AG04450 (cell line): Measurements from ENCODE around the gene PRG3. TPM values are rescaled to one million over a fixed set of nuclear protein-coding genes. Genes with fewer than 3 reads are reported as not detected.

Experiments
- CTCF ChIA-PET: fragments of 300-600, 350-600 bp; formaldehyde crosslinking; extraction: SDS; loops from one replicate; lab custom pipeline; 2022; ENCODE audit warnings: antibody characterized with exemption, inconsistent platforms; lab: Charles Lee
- POLR2A ChIA-PET: fragments of 350-600 bp; formaldehyde crosslinking; extraction: SDS; loops from one replicate; lab custom pipeline; 2021; ENCODE audit warnings: antibody characterized with exemption, inconsistent platforms; lab: Yijun Ruan, JAX
- DNase-seq: peaks from one replicate; pipeline ENCODE4 v3.0.0-alpha.2; 2011; ENCODE audit warnings: low read depth, low spot score
- H3K27ac ChIP-seq: one replicate; pipeline ENCODE4 v1.5.1; 2012; ENCODE audit warnings: low read depth, low read length, control low read depth
- H3K27me3 ChIP-seq: one replicate; pipeline ENCODE4 v1.6.0; 2012; ENCODE audit warnings: low read length; ENCODE audit not compliant: control insufficient read depth, insufficient read depth
- H3K4me3 ChIP-seq: 2 replicates; pipeline ENCODE4 v1.5.1; 2011; ENCODE audit warnings: mild to moderate bottlenecking, low read depth, low read length, control low read depth
- H3K9me3 ChIP-seq: 2 replicates; pipeline ENCODE4 v1.5.1; 2012; ENCODE audit warnings: low read length; ENCODE audit not compliant: control insufficient read depth, insufficient read depth
- CTCF ChIP-seq: IDR thresholded peaks from 2 replicates; pipeline ENCODE4 v1.5.1; 2011; ENCODE audit warnings: low read depth, low read length, control low read depth, inconsistent platforms
- polyA minus RNA-seq: library from RNA; depleted of rRNA, polyadenylated mRNA; stranded (reverse); fragments of >200 nt; gene quantifications from 2 replicates; pipeline ENCODE4 v1.2.3, GENCODE V29; 2011; rRNA and poly(A)+ RNA removed
- polyA plus RNA-seq: library from polyadenylated mRNA; depleted of rRNA; stranded (reverse); fragments of >200 nt; gene quantifications from 2 replicates; pipeline ENCODE4 v1.2.3, GENCODE V29; 2011; rRNA removed

The PRG3 gene
- polyA plus RNA-seq = not detected in 2 replicates
- polyA minus RNA-seq = not detected in 2 replicates

- POLR2A ChIA-PET = no interaction called here
- H3K9me3 ChIP-seq = no peaks in the 10 kb centered on the region
- no peak within 1 kb of the TSS for H3K27ac ChIP-seq
- no peak within 1 kb of the TSS for H3K4me3 ChIP-seq
- no peak for TF ChIP-seq CTCF
- DNase-seq = no peak
- CTCF ChIA-PET = no interaction called here
- H3K27me3 ChIP-seq = peaks cover 2% of the 10 kb centered on the region
These were observed at the start of gene PRG3 for GRCh38 chr11:57380975-57381374. TSS of gene PRG3 (minus strand) at chr11:57381150. CDS start at chr11:57380708, 442 bp downstream.

GRCh38 chr11:57429946-57430345 is 49.0 kb upstream of the PRG3 start:
- Histone ChIP-seq H3K27me3 (no peaks in the 10 kb centered on the region), H3K4me3 (no peak overlapping the region), H3K27ac (no peak overlapping the region), H3K9me3 (no peaks in the 10 kb centered on the region)
- POLR2A ChIA-PET = no interaction called here
- DNase-seq = no peak
- CTCF ChIA-PET = interaction anchor here (1.3 to 1.6 kb wide), 4 partner anchors 28 to 214 kb away, joined by 3 to 18 read pairs (median 4); no protein-coding TSS in a partner anchor
- TF ChIP-seq CTCF = no peak

GRCh38 chr11:57428643-57429042 is 47.7 kb upstream of the PRG3 start:
- no peak for DNase-seq
- Histone ChIP-seq H3K27ac (no peak overlapping the region), H3K9me3 (no peaks in the 10 kb centered on the region), H3K27me3 (no peaks in the 10 kb centered on the region), H3K4me3 (no peak overlapping the region)
- CTCF ChIA-PET = interaction anchor here (1.0 to 2.6 kb wide), 3 partner anchors 29 to 65 kb away, joined by 4 to 30 read pairs (median 5); partner anchors contain the start of gene RTN4RL2
- no peak for TF ChIP-seq CTCF
- POLR2A ChIA-PET = no interaction called here

GRCh38 chr11:57427727-57428082 is 46.8 kb upstream of the PRG3 start:
- DNase-seq = no peak

More at GRCh38 chr11:57427727-57428082, 46.8 kb upstream of the PRG3 start:
- ChIA-PET CTCF (interaction anchor here (0.6 to 2.6 kb wide), 4 partner anchors 30 to 74 kb away, joined by 4 to 30 read pairs (median 4); partner anchors contain the start of gene RTN4RL2), POLR2A (interaction anchor here (0.7 kb wide), 2 partner anchors 32 to 103 kb away, joined by 3 to 13 read pairs; no protein-coding TSS in a partner anchor)
- peak overlapping the region; percentile 91 for H3K27ac ChIP-seq
- no peak for TF ChIP-seq CTCF
- no peak overlapping the region for H3K4me3 ChIP-seq
- no peaks in the 10 kb centered on the region for H3K9me3 ChIP-seq
- H3K27me3 ChIP-seq = no peaks in the 10 kb centered on the region
